Fibroblast of villous mesenchyme (primary cell): ENCODE data around the gene SOBP. TPM values are rescaled to one million over a fixed set of nuclear protein-coding genes. Genes with fewer than 3 reads are reported as not detected.

Experiments
- DNase-seq: peaks from one replicate; pipeline ENCODE4 v3.0.0-alpha.2; 2010; ENCODE audit warnings: low read depth
- H3K4me3 ChIP-seq: 2 replicates; pipeline ENCODE4 v1.5.1; 2011; ENCODE audit warnings: low read depth, mild to moderate bottlenecking, low read length
- CTCF ChIP-seq: IDR thresholded peaks from 2 replicates; pipeline ENCODE4 v1.5.1; 2012; ENCODE audit warnings: low read depth, mild to moderate bottlenecking, low read length; ENCODE audit not compliant: insufficient read depth
- total RNA-seq: library from RNA; depleted of rRNA; stranded (reverse); fragments of >200 nt; gene quantifications from 2 replicates; pipeline ENCODE4 v1.2.3, GENCODE V29; 2012

The SOBP gene
- total RNA-seq, 1 donor: 1.3 TPM

- TF ChIP-seq CTCF: no peak
- no peak for DNase-seq
- no peak overlapping the region for H3K4me3 ChIP-seq
Measured at GRCh38 chr6:107537559-107537958, 47.6 kb downstream of the SOBP start.

- H3K4me3 ChIP-seq: no peak overlapping the region
- TF ChIP-seq CTCF: no peak
- DNase-seq: no peak
Measured at GRCh38 chr6:107538856-107539387, 49.0 kb downstream of the SOBP start.

- no peak for DNase-seq
- H3K4me3 ChIP-seq: no peak overlapping the region
- TF ChIP-seq CTCF: no peak
Measured at GRCh38 chr6:107539409-107539808, 49.5 kb downstream of the SOBP start.

GRCh38 chr6:107539849-107540464 lies 50.0 kb downstream of the SOBP start:
- no peak for DNase-seq
- TF ChIP-seq CTCF: no peak
- no peak overlapping the region for H3K4me3 ChIP-seq

- no peak overlapping the region for H3K4me3 ChIP-seq
- DNase-seq: no peak
- no peak for TF ChIP-seq CTCF
Measured at GRCh38 chr6:107540465-107540857, 50.5 kb downstream of the SOBP start.

- no peak overlapping the region for H3K4me3 ChIP-seq
- no peak for DNase-seq
- no peak for TF ChIP-seq CTCF
Measured at GRCh38 chr6:107542192-107542668, 52.3 kb downstream of the SOBP start.

- H3K4me3 ChIP-seq: no peak overlapping the region
- TF ChIP-seq CTCF: no peak
- DNase-seq: no peak
Measured at GRCh38 chr6:107543088-107543487, 53.2 kb downstream of the SOBP start.
